Measurements from ENCODE around the gene LUC7L.
A peak's percentile ranks its signal among the peaks of the same experiment; 100 is the strongest.
"Not testable (repeated sequence)": the region's sequence is repeated elsewhere in the genome, so short reads cannot be mapped to it uniquely, and the experiment has no call there.

Gene LUC7L

DNA sequence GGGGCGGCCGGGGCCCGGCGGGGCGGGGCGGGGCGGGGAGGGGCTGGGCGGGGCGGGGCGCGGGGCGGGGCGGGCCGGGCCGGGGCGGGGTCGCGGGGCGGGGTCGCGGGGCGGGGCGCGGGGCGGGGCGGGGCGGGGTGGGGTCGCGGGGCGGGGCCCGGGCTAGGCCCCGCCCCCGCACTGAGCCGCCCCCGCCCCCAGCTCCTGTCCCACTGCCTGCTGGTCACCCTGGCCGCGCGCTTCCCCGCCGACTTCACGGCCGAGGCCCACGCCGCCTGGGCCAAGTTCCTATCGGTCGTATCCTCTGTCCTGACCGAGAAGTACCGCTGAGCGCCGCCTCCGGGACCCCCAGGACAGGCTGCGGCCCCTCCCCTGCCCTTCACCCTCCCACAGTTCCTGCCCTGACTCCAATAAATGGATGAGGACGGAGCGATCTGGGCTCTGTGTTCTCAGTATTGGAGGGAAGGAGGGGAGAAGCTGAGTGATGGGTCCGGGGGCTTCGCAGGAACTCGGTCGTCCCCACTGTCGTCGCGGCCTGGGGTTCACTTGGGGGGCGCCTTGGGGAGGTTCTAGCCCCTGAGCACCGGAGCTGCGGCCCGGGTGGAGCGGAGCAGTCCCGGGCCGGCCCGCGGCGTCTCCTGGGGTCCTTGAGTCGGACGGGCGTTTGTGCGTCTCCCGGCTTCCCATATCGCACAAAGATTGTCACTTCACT, 64.3 kb downstream of the LUC7L start:
- Mint-ChIP-seq H3K4me3 (peak overlapping the region; percentile 53), H3K4me1 (peaks cover 3% of the 10 kb centered on the region), H3K27ac (no peak overlapping the region)

DNA sequence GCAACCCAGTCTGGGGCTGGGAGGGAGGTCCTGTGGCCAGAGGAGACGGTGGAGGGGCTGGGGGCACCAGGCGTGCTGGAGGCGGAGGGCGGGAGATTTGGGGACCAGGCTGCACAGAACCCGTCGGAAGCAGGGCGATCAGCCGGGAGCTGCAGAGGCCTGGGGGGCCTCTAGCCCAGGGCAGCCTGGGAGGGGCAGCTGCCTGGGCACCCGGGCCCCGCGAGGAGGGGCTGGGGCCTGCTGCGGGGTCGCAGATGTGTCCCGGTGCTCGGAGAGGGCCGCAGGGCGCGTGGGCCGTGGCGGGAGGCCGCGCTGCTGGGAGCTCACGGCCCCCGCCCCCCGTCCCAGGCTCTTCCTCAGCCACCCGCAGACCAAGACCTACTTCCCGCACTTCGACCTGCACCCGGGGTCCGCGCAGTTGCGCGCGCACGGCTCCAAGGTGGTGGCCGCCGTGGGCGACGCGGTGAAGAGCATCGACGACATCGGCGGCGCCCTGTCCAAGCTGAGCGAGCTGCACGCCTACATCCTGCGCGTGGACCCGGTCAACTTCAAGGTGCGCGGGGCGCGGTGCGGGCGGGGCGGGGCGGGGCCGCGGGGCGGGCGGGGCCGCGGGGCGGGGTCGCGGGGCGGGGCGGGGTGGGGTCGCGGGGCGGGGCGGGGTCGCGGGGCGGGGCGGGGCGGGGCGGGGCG, 65.0 kb downstream of the LUC7L start:
- H3K27me3 Mint-ChIP-seq: peaks cover 27% of the 10 kb centered on the region
- ATAC-seq (ENCODE audit: low read depth): peak; percentile 36
- H3K4me3 Mint-ChIP-seq; H3K4me1 Mint-ChIP-seq; H3K36me3 Mint-ChIP-seq; H3K27ac Mint-ChIP-seq; DNase-seq (ENCODE audit: low spot score in 2 of 2); H3K9me3 Mint-ChIP-seq: not testable (repeated sequence)

More for the DNA sequence above, 64.3 kb downstream of the LUC7L start:
- H3K36me3 Mint-ChIP-seq: peaks cover 1% of the 10 kb centered on the region
- ATAC-seq (ENCODE audit: low read depth) (no peak), DNase-seq (ENCODE audit: low spot score in 2 of 2) (no peak)
- H3K27me3 Mint-ChIP-seq: peaks cover 24% of the 10 kb centered on the region
- H3K9me3 Mint-ChIP-seq: no peaks in the 10 kb centered on the region

DNA sequence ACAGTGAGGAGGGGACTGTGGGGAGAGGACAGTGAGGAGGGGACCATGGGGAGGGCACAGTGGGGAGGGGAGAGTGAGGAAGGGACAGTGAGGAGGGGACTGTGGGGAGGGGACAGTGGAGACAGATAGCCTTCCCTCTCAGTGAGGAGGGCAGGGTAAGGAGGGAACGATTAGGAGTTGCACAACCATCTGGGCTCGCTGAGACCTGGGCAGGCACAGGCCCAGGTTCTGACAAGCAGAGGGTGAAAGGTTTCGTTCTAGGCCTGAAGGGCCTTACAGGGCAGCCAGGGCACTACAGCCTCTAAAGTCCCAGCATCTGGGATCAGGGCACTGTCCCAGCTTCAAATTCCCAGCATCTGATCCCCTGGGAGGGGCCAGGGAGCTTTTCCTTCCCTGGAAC, 65.6 kb downstream of the LUC7L start:
- not testable (repeated sequence) for H3K4me3 Mint-ChIP-seq; H3K36me3 Mint-ChIP-seq; H3K9me3 Mint-ChIP-seq; H3K27ac Mint-ChIP-seq; DNase-seq (ENCODE audit: low spot score in 2 of 2); ATAC-seq (ENCODE audit: low read depth); H3K4me1 Mint-ChIP-seq
- peaks cover 27% of the 10 kb centered on the region for H3K27me3 Mint-ChIP-seq

DNA sequence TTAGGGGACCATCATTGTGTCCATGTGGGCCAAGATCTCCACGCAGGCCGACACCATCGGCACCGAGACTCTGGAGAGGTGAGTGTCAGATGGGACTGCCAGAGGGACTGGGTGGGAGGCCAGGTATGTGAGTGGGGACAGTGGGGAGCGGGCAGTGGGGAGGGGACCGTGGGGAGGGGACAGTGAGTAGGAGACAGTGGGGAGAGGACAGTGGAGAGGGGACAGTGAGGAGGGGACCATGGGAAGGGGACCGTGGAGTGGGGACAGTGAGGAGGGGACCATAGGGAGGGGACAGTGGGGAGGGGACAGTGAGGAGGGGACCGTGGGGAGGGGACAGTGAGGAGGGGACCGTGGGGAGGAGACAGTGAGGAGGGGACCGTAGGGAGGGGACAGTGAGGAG, 66.1 kb downstream of the LUC7L start:
- not testable (repeated sequence) for H3K4me3 Mint-ChIP-seq; H3K36me3 Mint-ChIP-seq; DNase-seq (ENCODE audit: low spot score in 2 of 2); H3K27ac Mint-ChIP-seq; H3K4me1 Mint-ChIP-seq; ATAC-seq (ENCODE audit: low read depth); H3K9me3 Mint-ChIP-seq
- peaks cover 25% of the 10 kb centered on the region for H3K27me3 Mint-ChIP-seq

DNA sequence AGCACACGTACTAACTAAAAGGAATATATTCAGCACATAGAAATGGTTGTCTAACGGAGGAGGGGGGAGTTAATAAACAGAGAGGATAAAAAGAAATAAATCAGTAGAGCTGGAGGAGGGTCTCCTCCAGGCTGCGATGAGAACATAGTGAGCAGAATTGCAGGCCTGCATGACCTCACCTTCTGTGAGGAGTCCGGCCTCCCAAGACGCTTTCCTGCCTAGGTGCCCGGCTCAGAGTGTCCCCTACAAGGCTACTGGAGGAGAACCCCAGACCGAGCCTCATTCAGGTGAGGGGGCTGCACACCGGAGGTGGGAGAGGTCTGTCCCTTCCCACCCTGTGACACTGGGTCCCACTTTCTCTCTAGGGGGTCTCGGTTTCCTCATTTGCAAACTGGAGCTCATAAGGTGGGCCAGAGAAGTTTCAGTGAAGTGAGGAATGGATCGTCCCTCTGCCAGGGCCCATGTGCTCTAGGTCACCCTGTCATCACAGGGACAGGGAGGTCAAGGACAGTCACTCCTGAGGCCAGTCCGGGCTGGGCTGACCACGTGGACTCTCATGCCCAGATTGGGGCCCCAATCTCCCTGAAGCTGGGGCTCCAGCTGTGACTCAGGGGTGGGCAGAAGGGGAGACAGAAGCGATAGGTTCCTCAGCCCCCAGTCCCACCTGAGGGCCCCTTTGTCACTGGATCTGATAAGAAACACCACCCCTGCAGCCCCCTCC, 66.8 kb downstream of the LUC7L start:
- DNase-seq (ENCODE audit: low spot score in 2 of 2): no peak
- Mint-ChIP-seq H3K4me1 (peaks cover 3% of the 10 kb centered on the region), H3K4me3 (no peak overlapping the region), H3K27me3 (peaks cover 23% of the 10 kb centered on the region), H3K27ac (no peak overlapping the region), H3K9me3 (no peaks in the 10 kb centered on the region), H3K36me3 (no peaks in the 10 kb centered on the region)
- ATAC-seq (ENCODE audit: low read depth): no peak

DNA sequence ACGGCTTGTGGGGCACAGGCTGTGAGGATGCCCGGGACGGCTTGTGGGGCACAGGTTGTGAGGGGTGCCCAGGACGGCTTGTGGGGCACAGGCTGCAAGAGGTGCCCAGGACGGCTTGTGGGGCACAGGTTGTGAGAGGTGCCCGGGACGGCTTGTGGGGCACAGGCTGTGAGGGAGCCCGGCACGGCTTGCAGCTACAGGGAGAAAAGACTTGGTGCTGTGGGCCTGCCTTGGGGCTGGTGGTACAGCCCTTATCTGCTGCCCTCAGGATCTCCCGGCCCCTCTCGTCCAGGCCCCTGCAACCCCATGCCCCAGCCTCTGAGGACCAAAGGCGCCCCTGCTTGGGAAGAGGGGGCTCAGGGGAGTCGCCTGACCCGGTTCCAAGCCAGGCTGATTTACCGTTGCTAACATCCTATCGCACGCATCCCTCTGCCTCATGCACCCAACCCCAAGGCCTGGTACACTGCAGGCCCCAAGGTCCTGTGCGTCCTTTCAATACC, 68.5 kb downstream of the LUC7L start:
- ATAC-seq (ENCODE audit: low read depth): no peak
- no peak for DNase-seq (ENCODE audit: low spot score in 2 of 2)
- H3K4me3 Mint-ChIP-seq: no peak overlapping the region
- no peak overlapping the region for H3K27ac Mint-ChIP-seq
- H3K4me1 Mint-ChIP-seq: peaks cover 3% of the 10 kb centered on the region
- no peaks in the 10 kb centered on the region for H3K36me3 Mint-ChIP-seq
- no peaks in the 10 kb centered on the region for H3K9me3 Mint-ChIP-seq
- H3K27me3 Mint-ChIP-seq: peaks cover 20% of the 10 kb centered on the region

DNA sequence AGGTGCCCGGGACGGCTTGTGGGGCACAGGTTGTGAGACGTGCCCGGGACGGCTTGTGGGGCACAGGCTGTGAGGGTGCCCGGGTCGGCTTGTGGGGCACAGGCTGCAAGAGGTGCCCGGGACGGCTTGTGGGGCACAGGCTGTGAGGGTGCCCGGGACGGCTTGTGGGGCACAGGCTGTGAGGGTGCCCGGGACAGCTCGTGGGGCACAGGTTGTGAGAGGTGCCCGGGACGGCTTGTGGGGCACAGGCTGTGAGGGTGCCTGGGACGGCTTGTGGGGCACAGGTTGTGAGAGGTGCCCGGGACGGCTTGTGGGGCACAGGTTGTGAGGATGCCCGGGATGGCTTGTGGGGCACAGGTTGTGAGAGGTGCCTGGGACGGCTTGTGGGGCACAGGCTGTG, 69.0 kb downstream of the LUC7L start:
- H3K27me3 Mint-ChIP-seq: peaks cover 20% of the 10 kb centered on the region
- not testable (repeated sequence) for ATAC-seq (ENCODE audit: low read depth); H3K4me3 Mint-ChIP-seq; H3K4me1 Mint-ChIP-seq; DNase-seq (ENCODE audit: low spot score in 2 of 2); H3K36me3 Mint-ChIP-seq; H3K27ac Mint-ChIP-seq; H3K9me3 Mint-ChIP-seq

DNA sequence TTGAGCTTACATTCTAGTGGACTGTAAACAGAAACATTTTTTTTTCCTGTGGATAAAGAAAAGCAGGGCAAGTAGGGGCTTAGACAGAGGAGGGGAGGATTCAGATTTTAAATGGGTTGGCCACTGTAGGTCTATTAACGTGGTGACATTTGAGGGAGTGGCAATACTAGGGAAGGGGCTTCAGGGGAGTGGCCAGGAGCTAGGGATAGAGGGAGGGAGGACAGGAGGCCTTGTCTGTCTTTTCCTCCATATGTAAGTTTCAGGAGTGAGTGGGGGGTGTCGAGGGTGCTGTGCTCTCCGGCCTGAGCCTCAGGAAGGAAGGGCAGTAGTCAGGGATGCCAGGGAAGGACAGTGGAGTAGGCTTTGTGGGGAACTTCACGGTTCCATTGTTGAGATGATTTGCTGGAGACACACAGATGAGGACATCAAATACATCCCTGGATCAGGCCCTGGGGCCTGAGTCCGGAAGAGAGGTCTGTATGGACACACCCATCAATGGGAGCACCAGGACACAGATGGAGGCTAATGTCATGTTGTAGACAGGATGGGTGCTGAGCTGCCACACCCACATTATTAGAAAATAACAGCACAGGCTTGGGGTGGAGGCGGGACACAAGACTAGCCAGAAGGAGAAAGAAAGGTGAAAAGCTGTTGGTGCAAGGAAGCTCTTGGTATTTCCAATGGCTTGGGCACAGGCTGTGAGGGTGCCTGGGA, 70.0 kb downstream of the LUC7L start:
- no peaks in the 10 kb centered on the region for H3K36me3 Mint-ChIP-seq
- H3K27me3 Mint-ChIP-seq: peaks cover 26% of the 10 kb centered on the region
- no peak overlapping the region for H3K27ac Mint-ChIP-seq
- DNase-seq (ENCODE audit: low spot score in 2 of 2) (no peak), ATAC-seq (ENCODE audit: low read depth) (no peak)
- H3K9me3 Mint-ChIP-seq: no peaks in the 10 kb centered on the region
- no peak overlapping the region for H3K4me3 Mint-ChIP-seq
- H3K4me1 Mint-ChIP-seq: peaks cover 9% of the 10 kb centered on the region

DNA sequence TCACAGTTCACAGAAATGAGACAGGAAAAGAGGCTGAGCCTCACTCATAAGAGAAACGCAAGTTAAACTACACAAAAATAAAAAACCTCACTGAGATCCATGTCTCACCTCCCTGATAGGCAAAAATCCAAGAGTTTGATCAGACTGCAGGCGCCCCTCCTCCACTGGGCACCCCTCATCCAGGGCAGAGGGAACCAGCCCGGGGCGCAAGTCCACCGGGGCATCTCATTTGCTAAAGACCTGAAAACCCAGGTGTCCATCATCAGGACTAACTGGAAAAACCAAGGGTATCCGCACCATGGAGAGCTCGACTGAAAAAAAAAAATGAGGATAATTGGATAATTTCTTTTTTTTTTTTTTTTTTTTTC, 74.2 kb downstream of the LUC7L start:
- Mint-ChIP-seq H3K27ac (no peak overlapping the region), H3K27me3 (peaks cover 26% of the 10 kb centered on the region)
- no peak for ATAC-seq (ENCODE audit: low read depth)

DNA sequence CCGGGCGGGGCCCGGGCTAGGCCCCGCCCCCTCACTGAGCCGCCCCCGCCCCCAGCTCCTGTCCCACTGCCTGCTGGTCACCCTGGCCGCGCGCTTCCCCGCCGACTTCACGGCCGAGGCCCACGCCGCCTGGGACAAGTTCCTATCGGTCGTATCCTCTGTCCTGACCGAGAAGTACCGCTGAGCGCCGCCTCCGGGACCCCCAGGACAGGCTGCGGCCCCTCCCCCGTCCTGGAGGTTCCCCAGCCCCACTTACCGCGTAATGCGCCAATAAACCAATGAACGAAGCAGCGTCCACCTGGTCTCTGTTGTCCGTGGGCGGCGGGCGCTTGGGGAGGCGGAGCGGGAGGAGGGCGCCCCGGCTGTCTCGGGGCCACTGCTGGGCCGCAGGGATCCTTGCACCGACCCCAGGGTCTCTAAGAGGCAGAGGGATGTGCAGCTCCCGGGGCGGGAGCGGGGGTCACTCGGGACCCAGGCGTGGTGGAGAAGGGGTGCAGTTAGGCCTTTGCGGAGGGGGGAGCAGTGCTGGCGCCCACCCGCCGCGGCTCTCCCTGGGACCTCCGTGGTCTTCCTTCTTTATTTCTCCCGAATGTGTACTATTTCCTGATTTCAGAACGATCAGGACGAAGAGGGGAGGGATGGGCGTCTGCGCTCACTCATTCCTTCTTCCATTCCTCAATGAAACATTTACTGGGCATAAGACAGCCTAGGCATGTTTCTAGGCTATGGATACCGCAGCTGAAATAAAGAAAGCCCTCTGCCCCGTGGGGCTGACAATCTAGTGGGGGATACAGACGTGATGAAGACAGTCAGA, 74.8 kb downstream of the LUC7L start:
- DNase-seq (ENCODE audit: low spot score in 2 of 2) (no peak), ATAC-seq (ENCODE audit: low read depth) (peak; percentile 43)
- Mint-ChIP-seq H3K27ac (no peak overlapping the region), H3K9me3 (no peaks in the 10 kb centered on the region), H3K4me1 (peaks cover 11% of the 10 kb centered on the region), H3K4me3 (peak overlapping the region; percentile 61), H3K36me3 (no peaks in the 10 kb centered on the region), H3K27me3 (peaks cover 22% of the 10 kb centered on the region)

More for the DNA sequence above, 74.2 kb downstream of the LUC7L start:
- H3K36me3 Mint-ChIP-seq: no peaks in the 10 kb centered on the region
- DNase-seq (ENCODE audit: low spot score in 2 of 2): no peak
- H3K9me3 Mint-ChIP-seq: no peaks in the 10 kb centered on the region
- H3K4me1 Mint-ChIP-seq: peaks cover 13% of the 10 kb centered on the region
- H3K4me3 Mint-ChIP-seq: peak overlapping the region; percentile 49

DNA sequence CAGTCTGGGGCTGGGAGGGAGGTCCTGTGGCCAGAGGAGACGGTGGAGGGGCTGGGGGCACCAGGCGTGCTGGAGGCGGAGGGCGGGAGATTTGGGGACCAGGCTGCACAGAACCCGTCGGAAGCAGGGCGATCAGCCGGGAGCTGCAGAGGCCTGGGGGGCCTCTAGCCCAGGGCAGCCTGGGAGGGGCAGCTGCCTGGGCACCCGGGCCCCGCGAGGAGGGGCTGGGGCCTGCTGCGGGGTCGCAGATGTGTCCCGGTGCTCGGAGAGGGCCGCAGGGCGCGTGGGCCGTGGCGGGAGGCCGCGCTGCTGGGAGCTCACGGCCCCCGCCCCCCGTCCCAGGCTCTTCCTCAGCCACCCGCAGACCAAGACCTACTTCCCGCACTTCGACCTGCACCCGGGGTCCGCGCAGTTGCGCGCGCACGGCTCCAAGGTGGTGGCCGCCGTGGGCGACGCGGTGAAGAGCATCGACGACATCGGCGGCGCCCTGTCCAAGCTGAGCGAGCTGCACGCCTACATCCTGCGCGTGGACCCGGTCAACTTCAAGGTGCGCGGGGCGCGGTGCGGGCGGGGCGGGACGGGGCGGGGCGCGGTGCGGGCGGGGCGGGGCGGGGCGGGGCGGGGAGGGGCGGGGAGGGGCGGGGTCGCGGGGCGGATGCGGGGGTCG, 75.6 kb downstream of the LUC7L start:
- not testable (repeated sequence) for H3K9me3 Mint-ChIP-seq; H3K4me3 Mint-ChIP-seq; H3K4me1 Mint-ChIP-seq; H3K27ac Mint-ChIP-seq; DNase-seq (ENCODE audit: low spot score in 2 of 2); H3K36me3 Mint-ChIP-seq
- peaks cover 21% of the 10 kb centered on the region for H3K27me3 Mint-ChIP-seq
- peak; percentile 26 for ATAC-seq (ENCODE audit: low read depth)

DNA sequence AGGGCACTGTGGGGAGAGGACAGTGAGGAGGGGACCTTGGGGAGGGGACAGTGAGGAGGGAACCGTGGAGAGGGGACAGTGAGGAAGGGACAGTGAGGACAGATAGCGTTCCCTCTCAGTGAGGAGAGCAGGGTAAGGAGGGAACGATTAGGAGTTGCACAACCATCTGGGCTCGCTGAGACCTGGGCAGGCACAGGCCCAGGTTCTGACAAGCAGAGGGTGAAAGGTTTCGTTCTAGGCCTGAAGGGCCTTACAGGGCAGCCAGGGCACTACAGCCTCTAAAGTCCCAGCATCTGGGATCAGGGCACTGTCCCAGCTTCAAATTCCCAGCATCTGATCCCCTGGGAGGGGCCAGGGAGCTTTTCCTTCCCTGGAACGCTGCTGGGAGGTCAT, 76.1 kb downstream of the LUC7L start:
- H3K4me1 Mint-ChIP-seq; DNase-seq (ENCODE audit: low spot score in 2 of 2); ATAC-seq (ENCODE audit: low read depth); H3K36me3 Mint-ChIP-seq; H3K9me3 Mint-ChIP-seq: not testable (repeated sequence)
- Mint-ChIP-seq H3K27ac (peak overlapping the region; percentile 42), H3K27me3 (peaks cover 18% of the 10 kb centered on the region), H3K4me3 (peak overlapping the region; percentile 66)

Data from memory B cell (primary cell).